H1 (cell line): ENCODE data around the gene CASZ1. TPM values are rescaled to one million over a fixed set of nuclear protein-coding genes. Genes with fewer than 3 reads are reported as not detected.

Experiments
- CHD7 ChIP-seq: fragments of 300-600 bp; sonication (generic); IDR thresholded peaks from 2 replicates; pipeline ENCODE4 v1.7.1; 2012; ENCODE audit warnings: low read length, moderate library complexity, mild to moderate bottlenecking, inconsistent platforms; ENCODE audit not compliant: insufficient replicate concordance
- KDM1A ChIP-seq: fragments of 200-600, 300-600 bp; sonication (generic); IDR thresholded peaks from 2 replicates; pipeline ENCODE4 v1.7.1; 2016; ENCODE audit warnings: mild to moderate bottlenecking, low read length, borderline replicate concordance
- SP1 ChIP-seq: IDR thresholded peaks from 2 replicates; pipeline ENCODE4 v1.6.1; 2011; ENCODE audit warnings: low read depth, low read length
- polyA plus RNA-seq, 7 experiments: library from polyadenylated mRNA; depleted of rRNA in 3 of 7; stranded (reverse) in 5 of 7; unstranded in 2 of 7; fragments of >200 nt in 5 of 7; fragments of 200-250 nt in 2 of 7; gene quantifications; 1 replicate in 5 of 7; 2 replicates in 1 of 7; 4 replicates in 1 of 7; pipeline versions ENCODE4 v1.2.1 to v1.2.3, GENCODE V29; 2011 to 2013; ENCODE audit warnings: missing spikeins in 2 of 7, mixed read lengths in 2 of 7
- total RNA-seq: library from RNA; stranded (reverse); fragmentation: NEBNext Ultra II Directional; extraction: Animal tissue kit (Norgen Biotek cat#: 25700); gene quantifications from 2 replicates; pipeline ENCODE4 v1.2.1, GENCODE V29; 2021

CASZ1 gene
- total and polyA plus RNA-seq, 2 of the 8 experiments (the other 6 are each of a cell fraction or from before 2014, with no cell fraction given): 4.4 to 7.7 TPM

DNA sequence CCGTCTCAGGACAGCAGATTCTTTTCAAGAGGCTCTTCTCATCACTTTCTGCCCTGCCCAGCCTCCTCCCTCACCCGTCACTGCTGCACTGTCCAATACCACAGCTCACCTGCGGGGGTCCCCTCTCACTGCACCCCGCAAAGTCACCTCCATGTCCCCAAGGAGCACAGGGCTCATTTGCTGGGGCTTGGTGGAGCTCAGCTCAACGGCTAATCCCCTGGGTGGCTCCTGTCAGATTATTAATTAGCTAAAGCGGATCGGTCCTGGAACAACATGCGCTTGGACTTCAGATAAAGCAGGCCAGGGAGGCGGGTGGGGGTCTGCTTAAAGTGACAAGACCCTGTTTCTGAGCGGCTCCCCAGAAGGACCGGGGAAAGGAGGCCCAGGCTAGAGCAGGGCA is 43.1 kb downstream of the CASZ1 start (continued):
- TF ChIP-seq CHD7 (no peak), SP1 (no peak), KDM1A (no peak)
